ENCODE measurements around the gene FBN2. TPM values are rescaled to one million over a fixed set of nuclear protein-coding genes. Genes with fewer than 3 reads are reported as not detected.

Gene FBN2
- total and polyA plus RNA-seq, 9 of the 15 experiments (the other 6 are each of a cell fraction or from before 2014, with no cell fraction given), result 0.01 to 0.09 TPM; not detected in 7

DNA sequence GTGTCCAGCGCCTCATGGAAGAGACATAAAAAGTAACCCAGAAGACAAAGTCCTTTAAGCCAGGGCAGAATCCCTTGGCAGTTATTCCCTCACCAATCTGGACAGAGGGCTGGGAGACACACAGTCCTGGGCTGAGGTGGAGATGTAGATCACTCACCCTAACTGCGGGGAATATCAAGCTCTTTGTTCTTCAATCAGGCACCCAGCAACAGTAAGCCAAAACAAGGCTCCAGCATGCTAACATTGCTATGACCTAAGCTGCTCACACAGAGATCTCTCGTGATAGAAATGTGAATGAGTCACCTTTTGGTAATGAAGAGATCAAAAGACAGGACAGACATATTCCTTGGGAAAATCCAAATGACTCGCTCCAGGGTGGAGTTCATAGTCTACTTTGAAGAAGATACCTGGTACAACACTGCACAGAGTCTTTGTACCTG, 101.3 kb downstream of the FBN2 start (continued):
- TF ChIP-seq, protein P1, sequence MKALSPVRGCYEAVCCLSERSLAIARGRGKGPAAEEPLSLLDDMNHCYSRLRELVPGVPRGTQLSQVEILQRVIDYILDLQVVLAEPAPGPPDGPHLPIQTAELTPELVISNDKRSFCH (CRISPR knock-in tag; IDR thresholded peaks at IDR 0.05), result no peak
- TF ChIP-seq, protein P1 (tag; IDR thresholded peaks at IDR 0.05), result no peak

DNA sequence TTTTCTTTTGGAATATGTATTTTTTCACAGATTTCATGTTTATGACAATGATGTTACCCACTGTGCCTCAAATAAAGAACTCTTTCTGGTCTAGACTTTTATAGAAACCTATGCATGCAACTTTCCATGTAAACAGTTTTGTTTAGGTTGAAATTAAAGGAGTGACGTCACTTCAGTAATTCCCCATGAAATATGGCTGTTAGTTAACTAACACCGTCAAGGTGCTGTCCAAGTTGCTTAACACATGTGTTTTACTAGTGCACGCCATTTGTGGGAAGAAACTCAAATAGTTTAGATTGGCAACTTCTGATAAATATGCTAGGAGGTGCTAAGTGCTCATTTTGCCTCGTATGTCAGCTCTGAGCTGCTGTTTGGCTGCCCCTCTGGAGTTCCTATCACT, 102.2 kb downstream of the FBN2 start:
- no peaks in the 10 kb centered on the region for H3K9me3 ChIP-seq (replicated peaks; ENCODE audit: control insufficient read depth, insufficient read depth, low read depth, low read length)
- intact Hi-C loops (cut with micrococcal nuclease) (no loop called here), in situ Hi-C loops (cut with MboI) (no loop called here)
- no peaks in the 10 kb centered on the region for H3K36me3 ChIP-seq (ENCODE audit: control insufficient read depth, insufficient read depth, low read length)
- no peak overlapping the region for H3K4me2 ChIP-seq (ENCODE audit: insufficient read depth, low read length)
- 0% methylated on average over 4 of the region's 4 CpGs for WGBS (ENCODE audit: insufficient coverage, low coverage, missing lambda C conversion rate)
- no peak for DNase-seq (ENCODE audit: extremely low read depth in 1 of 4, low spot score in 3 of 4)
- ChIA-PET CTCF (ENCODE audit: low intra/inter-chr PET ratio) (no interaction called here), POLR2A (no interaction called here)
- no TSS peak for BruUV-seq (replicated peaks)
- no peak overlapping the region for H3K4me3 ChIP-seq
- no peaks in the 10 kb centered on the region for H4K20me1 ChIP-seq (replicated peaks; ENCODE audit: control insufficient read depth, insufficient read depth, low read length)
- H3K27ac ChIP-seq (ENCODE audit: extremely low read depth, low read depth, low read length), result no peak overlapping the region
- H3K4me1 ChIP-seq (replicated peaks in 1 of 2; ENCODE audit: control insufficient read depth in 2 of 2, insufficient read depth in 2 of 2, low read length in 2 of 2), result no peaks in the 10 kb centered on the region
- no peak overlapping the region for H2AFZ ChIP-seq (ENCODE audit: low read depth, low read length)
- no peak for ATAC-seq
- no peaks in the 10 kb centered on the region for H3K9me1 ChIP-seq (ENCODE audit: control insufficient read depth, insufficient read depth, low read length)
- H3K9ac ChIP-seq (ENCODE audit: insufficient read depth in 1 of 2, low read depth in 2 of 2, low read length in 2 of 2), result no peak overlapping the region
- no peak for FAIRE-seq
- H3K79me2 ChIP-seq (ENCODE audit: control insufficient read depth, insufficient read depth, low read length), result no peaks in the 10 kb centered on the region
- TF ChIP-seq RHOXF2B (CRISPR knock-in tag; conservative IDR thresholded peaks at IDR 0.05) (no peak), SFPQ (IDR thresholded peaks at IDR 0.05; ENCODE audit: low read depth, low read length) (no peak), ZNF41 (CRISPR knock-in tag; conservative IDR thresholded peaks at IDR 0.05) (no peak), ZFP36 (IDR thresholded peaks at IDR 0.05; ENCODE audit: low read depth, low read length, partially characterized antibody) (no peak), ATF7 (IDR thresholded peaks at IDR 0.05) (0 out of 2 replicates have a peak, but pooled peaks have one; percentile 15), SNIP1 (IDR thresholded peaks at IDR 0.05; ENCODE audit: low read depth) (no peak)
- H3K27me3 ChIP-seq (ENCODE audit: control insufficient read depth in 2 of 2, insufficient read depth in 2 of 2, low read length in 2 of 2), result no peaks in the 10 kb centered on the region
